GM12891 (cell line): ENCODE measurements around the gene QPRT.

Experiments used
- POLR2A ChIP-seq: IDR thresholded peaks from 2 replicates; pipeline ENCODE4 v1.6.1; 2011; ENCODE audit warnings: low read depth, low read length, control low read depth
- POLR2AphosphoS5 ChIP-seq: IDR thresholded peaks from 2 replicates; pipeline ENCODE4 v1.6.1; 2011; ENCODE audit warnings: low read depth, low read length, control low read depth
- TAF1 ChIP-seq: IDR thresholded peaks from 2 replicates; pipeline ENCODE4 v1.6.1; 2011; ENCODE audit warnings: low read depth, low read length, control low read depth

DNA sequence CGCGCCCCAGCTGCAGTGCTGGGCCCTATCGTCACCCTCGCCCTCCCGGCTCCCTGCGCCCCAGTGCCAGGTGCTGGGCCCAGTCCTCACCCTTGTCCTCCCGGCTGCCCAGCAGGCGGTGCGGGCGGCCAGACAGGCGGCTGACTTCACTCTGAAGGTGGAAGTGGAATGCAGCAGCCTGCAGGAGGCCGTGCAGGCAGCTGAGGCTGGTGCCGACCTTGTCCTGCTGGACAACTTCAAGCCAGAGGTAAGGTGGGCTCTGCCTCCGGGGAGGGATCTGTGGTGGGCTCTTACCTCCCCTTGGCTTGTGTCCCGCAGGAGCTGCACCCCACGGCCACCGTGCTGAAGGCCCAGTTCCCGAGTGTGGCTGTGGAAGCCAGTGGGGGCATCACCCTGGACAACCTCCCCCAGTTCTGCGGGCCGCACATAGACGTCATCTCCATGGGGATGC, 17.9 kb downstream of the QPRT start:
- no peak for TF ChIP-seq POLR2A
- TF ChIP-seq POLR2AphosphoS5: no peak
- TF ChIP-seq TAF1: no peak
